Stomach (tissue), 4 donors: ENCODE results near the gene PLEKHM2.

Experiments used
- CTCF ChIP-seq, 7 experiments: fragments of 450-650 bp in 4 of 7; fragments of 200-600 bp in 3 of 7; sonication (generic) in 3 of 7; IDR thresholded peaks; one replicate each; pipeline ENCODE4 v1.5.1; 2016 to 2019; ENCODE audit warnings: antibody characterized with exemption in 7 of 7, control low read depth in 2 of 7, mild to moderate bottlenecking in 1 of 7
- POLR2A ChIP-seq, 4 donors: fragments of 450-650 bp; IDR thresholded peaks; one replicate each; pipeline ENCODE4 v1.6.1; 2016; ENCODE audit warnings: antibody characterized with exemption in 4 of 4, control low read depth in 2 of 4, mild to moderate bottlenecking in 1 of 4, moderate library complexity in 1 of 4
- POLR2AphosphoS5 ChIP-seq, 3 donors: sonication (generic); formaldehyde crosslinking; IDR thresholded peaks; one replicate each; pipeline ENCODE4 v1.6.1; 2016; ENCODE audit warnings: antibody characterized with exemption in 3 of 3

GRCh38 chr1:15736892-15737261, 52.8 kb downstream of the PLEKHM2 start:
- TF ChIP-seq POLR2AphosphoS5 (IDR thresholded peaks at IDR 0.05) (no peak), CTCF (IDR thresholded peaks at IDR 0.05) (no peak), POLR2A (IDR thresholded peaks at IDR 0.05) (no peak)
